ENCODE results near the gene GPR37.

GPR37 gene

DNA sequence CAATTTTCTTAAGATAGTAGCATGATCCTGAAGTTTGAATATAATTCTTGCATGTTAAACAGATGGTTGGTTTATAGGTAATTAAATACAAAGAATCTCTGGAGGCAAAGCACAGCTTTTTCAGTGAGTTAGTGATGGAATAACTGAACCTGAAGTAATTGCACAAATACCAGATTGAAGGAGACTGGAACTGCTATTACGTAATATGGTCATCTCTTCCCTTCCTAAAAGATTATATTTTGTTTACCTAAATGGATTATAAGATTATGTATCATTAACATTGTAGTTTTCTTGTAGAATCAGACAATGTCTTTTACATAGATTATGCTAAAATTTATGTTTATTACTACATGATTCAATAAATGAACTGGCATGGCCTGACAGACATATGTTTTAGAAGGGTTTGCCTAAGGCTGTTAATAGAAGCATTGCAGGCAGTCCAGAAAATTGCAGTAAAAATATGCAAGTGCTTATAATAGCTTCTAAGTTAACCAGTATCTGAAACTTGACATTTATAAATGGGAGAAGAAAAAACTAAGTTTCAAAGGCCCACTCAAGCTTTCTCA is 35.8 kb upstream of the GPR37 start:
- no peak for DNase-seq (ENCODE audit: extremely low read depth, low read depth)
- TF ChIP-seq, protein P1, sequence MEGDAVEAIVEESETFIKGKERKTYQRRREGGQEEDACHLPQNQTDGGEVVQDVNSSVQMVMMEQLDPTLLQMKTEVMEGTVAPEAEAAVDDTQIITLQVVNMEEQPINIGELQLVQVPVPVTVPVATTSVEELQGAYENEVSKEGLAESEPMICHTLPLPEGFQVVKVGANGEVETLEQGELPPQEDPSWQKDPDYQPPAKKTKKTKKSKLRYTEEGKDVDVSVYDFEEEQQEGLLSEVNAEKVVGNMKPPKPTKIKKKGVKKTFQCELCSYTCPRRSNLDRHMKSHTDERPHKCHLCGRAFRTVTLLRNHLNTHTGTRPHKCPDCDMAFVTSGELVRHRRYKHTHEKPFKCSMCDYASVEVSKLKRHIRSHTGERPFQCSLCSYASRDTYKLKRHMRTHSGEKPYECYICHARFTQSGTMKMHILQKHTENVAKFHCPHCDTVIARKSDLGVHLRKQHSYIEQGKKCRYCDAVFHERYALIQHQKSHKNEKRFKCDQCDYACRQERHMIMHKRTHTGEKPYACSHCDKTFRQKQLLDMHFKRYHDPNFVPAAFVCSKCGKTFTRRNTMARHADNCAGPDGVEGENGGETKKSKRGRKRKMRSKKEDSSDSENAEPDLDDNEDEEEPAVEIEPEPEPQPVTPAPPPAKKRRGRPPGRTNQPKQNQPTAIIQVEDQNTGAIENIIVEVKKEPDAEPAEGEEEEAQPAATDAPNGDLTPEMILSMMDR (IDR thresholded peaks at IDR 0.05; ENCODE audit: low read depth, low read length): no peak

DNA sequence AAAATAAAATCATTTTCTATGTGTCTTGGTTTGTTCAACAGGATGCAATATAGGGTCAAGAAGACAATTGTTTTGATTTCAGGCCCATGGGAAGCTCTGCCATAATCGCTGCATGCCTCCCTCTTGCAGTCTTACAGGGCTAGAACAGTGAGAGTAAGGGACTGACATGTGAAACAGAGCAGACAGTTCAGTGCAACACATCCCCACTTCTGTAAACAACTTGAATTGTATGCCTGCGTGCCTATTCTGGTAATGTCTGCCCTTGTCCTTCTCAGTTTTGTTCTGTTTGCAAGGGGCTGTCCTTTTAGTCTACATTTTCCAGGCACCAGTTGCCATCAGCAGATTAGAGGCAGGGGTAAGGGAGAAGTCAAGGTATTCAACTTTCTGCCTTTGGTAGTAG is 34.8 kb upstream of the GPR37 start:
- TF ChIP-seq, protein P1 (IDR thresholded peaks at IDR 0.05; ENCODE audit: low read depth, low read length): no peak
- no peak for DNase-seq (ENCODE audit: extremely low read depth, low read depth)

DNA sequence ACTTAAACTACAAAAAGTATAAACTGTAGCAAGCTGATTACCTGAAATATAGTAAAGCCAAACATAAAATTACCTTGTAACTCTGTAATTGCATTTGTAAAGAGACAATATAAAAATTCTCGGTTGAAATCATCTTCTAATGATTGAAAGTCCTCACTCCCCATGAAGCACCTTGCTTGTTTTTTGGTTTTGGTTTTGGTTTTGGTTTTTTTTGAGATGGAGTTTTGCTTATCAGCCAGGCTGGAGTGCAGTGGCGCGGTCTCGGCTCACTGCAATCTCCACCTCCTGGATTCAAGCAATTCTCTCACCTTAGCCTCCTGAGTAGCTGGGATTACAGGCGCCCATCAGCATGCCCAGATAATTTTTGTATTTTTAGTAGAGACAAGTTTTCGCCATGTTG is 33.9 kb upstream of the GPR37 start:
- DNase-seq (ENCODE audit: extremely low read depth, low read depth): no peak
- TF ChIP-seq, protein P1 (IDR thresholded peaks at IDR 0.05; ENCODE audit: low read depth, low read length): no peak

DNA sequence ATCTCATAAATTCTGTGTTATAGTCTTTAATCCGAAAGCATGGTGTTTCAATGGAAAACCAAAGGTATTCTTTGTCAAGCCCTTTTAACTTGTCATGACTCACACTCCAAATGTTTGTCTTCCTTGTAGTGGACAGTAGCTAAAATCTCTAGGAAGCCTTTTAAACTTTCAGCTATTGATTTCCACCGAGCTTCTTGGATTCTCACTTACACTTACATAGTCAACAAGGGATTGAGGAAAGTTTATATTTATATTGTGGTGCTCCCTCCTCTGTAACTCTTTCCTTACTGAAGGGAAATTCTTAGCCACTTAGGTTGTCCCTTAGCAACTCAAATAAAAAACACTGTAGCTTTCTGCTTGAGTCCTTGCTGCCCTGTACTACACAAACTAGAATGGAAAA is 31.2 kb upstream of the GPR37 start:
- TF ChIP-seq, protein P1 (IDR thresholded peaks at IDR 0.05; ENCODE audit: low read depth, low read length): no peak
- no peak for DNase-seq (ENCODE audit: extremely low read depth, low read depth)

DNA sequence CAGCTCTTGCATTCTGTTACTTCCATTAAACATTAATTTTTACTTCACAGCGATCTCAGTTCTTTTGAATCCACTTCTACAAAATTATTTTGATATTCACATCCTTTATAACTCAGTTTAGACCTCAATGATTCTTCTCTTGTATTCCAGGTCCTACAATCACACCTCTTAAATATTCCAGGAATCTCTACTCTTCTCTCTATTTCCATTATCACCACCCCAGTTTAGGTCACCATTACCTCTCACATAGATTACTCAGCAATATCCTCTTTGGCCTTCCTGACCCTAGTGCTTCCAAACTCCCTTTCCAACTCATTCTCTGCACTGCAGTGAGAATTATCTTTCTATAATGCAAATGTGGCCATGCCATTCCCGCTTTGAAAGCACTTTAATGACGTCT is 27.1 kb upstream of the GPR37 start:
- no peak for DNase-seq (ENCODE audit: extremely low read depth, low read depth)
- TF ChIP-seq, protein P1 (IDR thresholded peaks at IDR 0.05; ENCODE audit: low read depth, low read length): no peak

DNA sequence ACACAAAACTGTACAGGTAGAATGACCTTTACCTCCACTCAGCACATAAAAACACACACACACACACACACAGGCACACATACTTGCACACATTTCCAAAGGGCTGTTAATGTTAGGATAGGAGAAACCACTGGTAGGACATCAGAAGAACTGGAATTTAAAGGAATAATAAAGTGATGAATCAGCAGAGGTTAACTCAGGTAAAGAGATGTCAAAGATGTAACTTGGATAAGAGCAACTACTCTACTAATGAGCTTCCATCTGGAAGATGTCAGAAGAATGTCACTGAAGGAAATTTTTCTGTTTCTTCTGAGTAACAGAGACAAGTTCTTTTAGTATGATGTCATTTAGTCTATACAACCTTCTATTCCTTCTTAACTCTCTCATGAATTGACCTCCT is 26.4 kb upstream of the GPR37 start:
- no peak for DNase-seq (ENCODE audit: extremely low read depth, low read depth)
- TF ChIP-seq, protein P1 (IDR thresholded peaks at IDR 0.05; ENCODE audit: low read depth, low read length): no peak

DNA sequence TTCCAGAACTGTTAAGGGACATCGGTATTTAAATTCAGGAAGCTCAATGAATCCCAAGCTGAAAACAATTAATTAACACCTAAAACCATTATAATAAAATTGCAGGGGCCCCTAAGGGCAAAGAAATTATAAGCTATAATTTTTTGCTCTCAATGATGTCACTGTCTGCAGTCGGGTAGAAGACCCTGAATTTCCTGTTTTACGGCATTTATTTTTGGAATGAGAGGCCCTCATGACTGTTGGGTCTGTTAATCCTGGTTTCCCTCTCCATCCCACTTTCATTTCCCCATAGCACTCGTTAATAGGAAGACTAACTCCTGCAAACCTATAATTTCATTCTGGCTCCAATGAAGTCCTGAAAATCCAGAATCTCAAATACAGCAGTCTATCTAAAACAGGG is 25.8 kb upstream of the GPR37 start:
- TF ChIP-seq, protein P1 (IDR thresholded peaks at IDR 0.05; ENCODE audit: low read depth, low read length): no peak
- DNase-seq (ENCODE audit: extremely low read depth, low read depth): no peak

Measured in AG09319 (cell line).